Liver (tissue), 9 donors: ENCODE measurements around the gene TRIML1. TPM values are rescaled to one million over a fixed set of nuclear protein-coding genes. Genes with fewer than 3 reads are reported as not detected.

Experiments
- DNase-seq: peaks from one replicate; pipeline ENCODE4 v3.0.0-alpha.2; 2017; ENCODE audit warnings: low spot score
- H3K27ac ChIP-seq, 2 donors: one replicate each; pipeline ENCODE4 v1.7.0; 2013; ENCODE audit warnings: inconsistent platforms in 2 of 2, low read length in 2 of 2, control low read depth in 1 of 2, low read depth in 1 of 2, mild to moderate bottlenecking in 1 of 2
- H3K27me3 ChIP-seq, 4 donors: one replicate each; pipeline versions ENCODE4 v1.6.1 to v1.7.0; 2013; ENCODE audit warnings: low read length in 3 of 4, inconsistent platforms in 1 of 4, mild to moderate bottlenecking in 1 of 4, moderate library complexity in 1 of 4; ENCODE audit not compliant: control insufficient read depth in 4 of 4, insufficient read depth in 4 of 4
- H3K36me3 ChIP-seq, 4 donors: one replicate each; pipeline versions ENCODE4 v1.6.1 to v1.7.0; 2013; ENCODE audit warnings: low read length in 3 of 4, mild to moderate bottlenecking in 3 of 4, low read depth in 1 of 4, moderate library complexity in 1 of 4; ENCODE audit not compliant: control insufficient read depth in 4 of 4, insufficient read depth in 3 of 4
- H3K4me1 ChIP-seq, 4 donors: one replicate each; pipeline versions ENCODE4 v1.6.1 to v1.7.0; 2013; ENCODE audit warnings: low read length in 3 of 4, mild to moderate bottlenecking in 3 of 4, moderate library complexity in 1 of 4; ENCODE audit not compliant: control insufficient read depth in 4 of 4, insufficient read depth in 4 of 4
- H3K4me3 ChIP-seq, 3 donors: one replicate each; pipeline versions ENCODE4 v1.6.1 to v1.7.0; 2013; ENCODE audit warnings: low read length in 3 of 3, control low read depth in 1 of 3, low read depth in 1 of 3, mild to moderate bottlenecking in 1 of 3
- H3K9ac ChIP-seq, 2 donors: one replicate each; pipeline ENCODE4 v1.7.0; 2013; ENCODE audit warnings: low read length in 2 of 2, mild to moderate bottlenecking in 2 of 2, moderate library complexity in 2 of 2, control low read depth in 1 of 2, low read depth in 1 of 2
- H3K9me3 ChIP-seq, 4 donors: one replicate each; pipeline versions ENCODE4 v1.6.1 to v1.7.0; 2013; ENCODE audit warnings: low read length in 3 of 4; ENCODE audit not compliant: control insufficient read depth in 4 of 4
- ATF3 ChIP-seq: IDR thresholded peaks from 2 replicates; pipeline ENCODE4 v1.6.1; 2016; ENCODE audit warnings: antibody characterized with exemption
- CTCF ChIP-seq: fragments of 150-350 bp; IDR thresholded peaks from 2 replicates; pipeline ENCODE4 v1.5.1; 2017; ENCODE audit warnings: improper control_type of control experiment, low read depth, low read length; ENCODE audit not compliant: missing input control
- EGR1 ChIP-seq, 2 donors: IDR thresholded peaks; 2 replicates each; pipeline ENCODE4 v1.6.1; 2016 to 2018; ENCODE audit warnings: antibody characterized with exemption in 2 of 2, low read depth in 2 of 2
- FOXA1 ChIP-seq: IDR thresholded peaks from 2 replicates; pipeline ENCODE4 v1.6.1; 2016; ENCODE audit warnings: antibody characterized with exemption
- FOXA2 ChIP-seq: IDR thresholded peaks from 2 replicates; pipeline ENCODE4 v1.6.1; 2016; ENCODE audit warnings: antibody characterized with exemption
- GABPA ChIP-seq, 2 donors: IDR thresholded peaks in 1 of 2; conservative IDR thresholded peaks in 1 of 2; 2 replicates each; pipeline ENCODE4 v1.6.1; 2016; ENCODE audit warnings: antibody characterized with exemption in 2 of 2, mild to moderate bottlenecking in 1 of 2, moderate library complexity in 1 of 2
- HNF4A ChIP-seq, 2 donors: conservative IDR thresholded peaks; 2 replicates each; pipeline ENCODE4 v1.6.1; 2016; ENCODE audit warnings: antibody characterized with exemption in 2 of 2, mild to moderate bottlenecking in 2 of 2
- HNF4G ChIP-seq: IDR thresholded peaks from 2 replicates; pipeline ENCODE4 v1.6.1; 2016; ENCODE audit warnings: antibody characterized with exemption
- JUND ChIP-seq, 2 donors: IDR thresholded peaks; 2 replicates each; pipeline ENCODE4 v1.6.1; 2016; ENCODE audit warnings: antibody characterized with exemption in 2 of 2
- MAX ChIP-seq: IDR thresholded peaks from 2 replicates; pipeline ENCODE4 v1.6.1; 2016; ENCODE audit warnings: antibody characterized with exemption
- NR2F2 ChIP-seq: IDR thresholded peaks from 2 replicates; pipeline ENCODE4 v1.6.1; 2016; ENCODE audit warnings: antibody characterized with exemption
- RAD21 ChIP-seq, 2 donors: IDR thresholded peaks; 2 replicates each; pipeline ENCODE4 v1.6.1; 2016; ENCODE audit warnings: antibody characterized with exemption in 2 of 2, mild to moderate bottlenecking in 2 of 2
- REST ChIP-seq: IDR thresholded peaks from 2 replicates; pipeline ENCODE4 v1.6.1; 2016; ENCODE audit warnings: antibody characterized with exemption, mild to moderate bottlenecking
- RXRA ChIP-seq, 2 donors: IDR thresholded peaks; 2 replicates each; pipeline ENCODE4 v1.6.1; 2017 to 2018; ENCODE audit warnings: antibody characterized with exemption in 2 of 2, mild to moderate bottlenecking in 1 of 2
- SP1 ChIP-seq: IDR thresholded peaks from 2 replicates; pipeline ENCODE4 v1.6.1; 2018; ENCODE audit warnings: antibody characterized with exemption, mild to moderate bottlenecking
- TAF1 ChIP-seq: conservative IDR thresholded peaks from 2 replicates; pipeline ENCODE4 v1.6.1; 2016; ENCODE audit warnings: antibody characterized with exemption, mild to moderate bottlenecking
- YY1 ChIP-seq: IDR thresholded peaks from 2 replicates; pipeline ENCODE4 v1.6.1; 2016; ENCODE audit warnings: antibody characterized with exemption, mild to moderate bottlenecking
- ZBTB33 ChIP-seq: IDR thresholded peaks from 2 replicates; pipeline ENCODE4 v1.6.1; 2016; ENCODE audit warnings: antibody characterized with exemption
- WGBS: extraction: QIAGEN DNeasy Blood & Tissue Kit; methylation state at CpG from one replicate; pipeline ENCODE4 v1.1.7; 2013; 5-methylcytosine and 5-hydroxymethylcytosine counted together
- polyA plus RNA-seq, 2 donors: library from polyadenylated mRNA; stranded (reverse) in 1 of 2; unstranded in 1 of 2; fragments of 200-250 nt in 1 of 2; fragments of >200 nt in 1 of 2; fragmentation: Nextera tagmentation in 1 of 2; extraction: Ambion mirVana in 1 of 2; gene quantifications; one replicate each; pipeline versions ENCODE4 v1.2.1 to v1.2.3, GENCODE V29; 2013 to 2015
- total RNA-seq, 2 donors: library from RNA; depleted of rRNA; stranded (reverse); fragments of >200 nt; gene quantifications; one replicate each; pipeline ENCODE4 v1.2.3, GENCODE V29; 2014
- donor health status: healthy.
- donor health status: healthy.
- donor health status: healthy.
- donor health status: healthy.
- donor health status: healthy.

TRIML1 gene
- total and polyA plus RNA-seq, 4 donors, result not detected

GRCh38 chr4:188107931-188108843, 31.1 kb upstream of the TRIML1 start:
- Histone ChIP-seq H3K4me1 (no peaks in the 10 kb centered on the region), H3K4me3 (no peak overlapping the region), H3K9me3 (peaks cover 3 to 6% (median 4%) of the 10 kb centered on the region in 4 donors), H3K27me3 (peaks cover 0 to 3% (median 0%) of the 10 kb centered on the region in 4 donors), H3K27ac (no peak overlapping the region), H3K9ac (no peak overlapping the region), H3K36me3 (no peaks in the 10 kb centered on the region)
- DNase-seq, result no peak
- TF ChIP-seq FOXA2, result no peak
- TF ChIP-seq NR2F2, result no peak
- no peak for TF ChIP-seq ZBTB33
- no peak for TF ChIP-seq MAX
- TF ChIP-seq HNF4A (conservative IDR thresholded peaks at IDR 0.05), result no peak
- TF ChIP-seq RAD21 (IDR thresholded peaks at IDR 0.05), result no peak
- no peak for TF ChIP-seq FOXA1
- TF ChIP-seq YY1, result no peak
- no peak for TF ChIP-seq HNF4G
- WGBS, result 33% methylated on average over 10 of the region's 10 CpGs

GRCh38 chr4:188109157-188109755, 30.0 kb upstream of the TRIML1 start, which contains the start of gene TRIML2:
TSS of gene TRIML2 (minus strand) at chr4:188109603. CDS start at chr4:188105368, 4,235 bp downstream.
- H3K9me3 ChIP-seq, result peaks cover 3 to 6% (median 4%) of the 10 kb centered on the region in 4 donors
- no peak within 1 kb of the TSS for H3K9ac ChIP-seq
- H3K4me1 ChIP-seq, result no peaks in the 10 kb centered on the region
- DNase-seq, result no peak
- H3K27ac ChIP-seq, result no peak within 1 kb of the TSS
- H3K36me3 ChIP-seq, result no peaks in the 10 kb centered on the region
- WGBS, result 31% methylated on average over 11 of the region's 11 CpGs
- peaks cover 0 to 3% (median 0%) of the 10 kb centered on the region in 4 donors for H3K27me3 ChIP-seq
- TF ChIP-seq YY1 (no peak), RAD21 (IDR thresholded peaks at IDR 0.05) (no peak), FOXA2 (no peak), JUND (IDR thresholded peaks at IDR 0.05) (no peak), RXRA (IDR thresholded peaks at IDR 0.05) (no peak), EGR1 (IDR thresholded peaks at IDR 0.05; ENCODE audit: low read depth in 2 of 2) (no peak), SP1 (no peak), HNF4G (no peak), ZBTB33 (no peak), GABPA (IDR thresholded peaks at IDR 0.05 in 1 of 2, conservative IDR thresholded peaks at IDR 0.05 in 1 of 2) (no peak), MAX (no peak), REST (no peak), TAF1 (no peak), ATF3 (no peak), CTCF (no peak), NR2F2 (no peak), HNF4A (conservative IDR thresholded peaks at IDR 0.05) (no peak), FOXA1 (no peak)
- H3K4me3 ChIP-seq, result no peak within 1 kb of the TSS
